Small intestine (tissue), 7 donors: ENCODE measurements around the gene EPHA5. TPM values are rescaled to one million over a fixed set of nuclear protein-coding genes. Genes with fewer than 3 reads are reported as not detected.

Source experiments
- DNase-seq, 2 donors: peaks; one replicate each; pipeline versions ENCODE4 v3.0.0 to v3.0.0-alpha.2; 2013
- FAIRE-seq: peaks from 2 replicates; lab custom pipeline; 2012; peaks lifted over from hg19 to GRCh38; lab: Jason Lieb, UNC
- H3K27ac ChIP-seq, 3 donors: one replicate each; pipeline ENCODE4 v1.5.1; 2013; ENCODE audit warnings: low read length in 2 of 3, mild to moderate bottlenecking in 2 of 3, control low read depth in 1 of 3, inconsistent platforms in 1 of 3, low read depth in 1 of 3, moderate library complexity in 1 of 3
- H3K27me3 ChIP-seq, 3 donors: one replicate each; pipeline ENCODE4 v1.6.1; 2013; ENCODE audit warnings: low read length in 3 of 3, inconsistent platforms in 1 of 3; ENCODE audit not compliant: control insufficient read depth in 3 of 3, insufficient read depth in 3 of 3
- H3K36me3 ChIP-seq, 3 donors: one replicate each; pipeline ENCODE4 v1.6.1; 2013; ENCODE audit warnings: low read length in 3 of 3, inconsistent platforms in 1 of 3, low read depth in 1 of 3, mild to moderate bottlenecking in 1 of 3, moderate library complexity in 1 of 3; ENCODE audit not compliant: control insufficient read depth in 3 of 3, insufficient read depth in 2 of 3
- H3K4me1 ChIP-seq, 3 donors: one replicate each; pipeline ENCODE4 v1.6.1; 2013; ENCODE audit warnings: low read length in 2 of 3, inconsistent platforms in 1 of 3, low read depth in 1 of 3, mild to moderate bottlenecking in 1 of 3, moderate library complexity in 1 of 3; ENCODE audit not compliant: control insufficient read depth in 3 of 3, insufficient read depth in 2 of 3
- H3K4me3 ChIP-seq, 3 donors: one replicate each; pipeline ENCODE4 v1.5.1; 2013; ENCODE audit warnings: low read length in 3 of 3, control low read depth in 1 of 3, inconsistent platforms in 1 of 3, low read depth in 1 of 3, mild to moderate bottlenecking in 1 of 3, moderate library complexity in 1 of 3
- H3K9me3 ChIP-seq, 2 donors: one replicate each; pipeline ENCODE4 v1.6.1; 2013; ENCODE audit warnings: low read depth in 1 of 2, low read length in 1 of 2; ENCODE audit not compliant: control insufficient read depth in 2 of 2, insufficient read depth in 1 of 2
- WGBS, 3 donors: extraction: QIAGEN DNeasy Blood & Tissue Kit; methylation state at CpG; one replicate each; pipeline ENCODE4 v1.1.7; 2013; 5-methylcytosine and 5-hydroxymethylcytosine counted together
- polyA plus RNA-seq, 4 donors: library from polyadenylated mRNA; stranded (reverse) in 3 of 4; unstranded in 1 of 4; fragments of 200-250 nt in 3 of 4; fragments of 120-200 nt in 1 of 4; gene quantifications; one replicate each; pipeline versions ENCODE4 v1.2.1 to v1.2.3, GENCODE V29; 2013
- donor health status: healthy with polysubstance abuse.
- donor health status: control.
- donor health status: control.
- donor health status: Bipolar disorder and iron deficiency.
- donor health status: healthy.

The EPHA5 gene
- polyA plus RNA-seq, 4 donors, result 0.03 to 0.07 TPM; not detected in 2

DNA sequence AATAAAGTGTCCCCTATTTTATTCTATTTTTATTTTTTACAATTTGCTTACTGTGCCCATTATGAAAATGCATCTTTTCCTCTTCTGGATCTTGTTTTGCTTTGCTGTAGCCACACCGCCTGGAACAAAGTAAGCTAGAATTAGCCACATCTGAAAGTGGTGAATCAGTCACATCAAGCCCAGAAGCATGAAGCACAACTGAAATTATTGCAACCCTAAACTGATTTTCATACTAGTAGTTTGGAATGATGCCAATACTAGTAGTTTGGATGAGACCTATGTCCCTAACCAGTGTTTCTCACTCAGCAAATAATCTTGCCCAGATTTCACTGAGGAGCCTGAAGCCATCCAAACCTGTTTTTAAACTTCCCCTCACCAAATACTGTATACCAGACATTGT, 303.0 kb downstream of the EPHA5 start:
- no peak overlapping the region for H3K4me3 ChIP-seq
- 84 to 90% (median 90%) methylated on average over 1 of the region's 1 CpG for WGBS, 3 donors
- no peaks in the 10 kb centered on the region for H3K36me3 ChIP-seq
- no peak overlapping the region for H3K27ac ChIP-seq
- DNase-seq (no peak), FAIRE-seq (no peak)
- no peaks in the 10 kb centered on the region for H3K4me1 ChIP-seq
- H3K9me3 ChIP-seq, result no peaks in the 10 kb centered on the region
- no peaks in the 10 kb centered on the region for H3K27me3 ChIP-seq

DNA sequence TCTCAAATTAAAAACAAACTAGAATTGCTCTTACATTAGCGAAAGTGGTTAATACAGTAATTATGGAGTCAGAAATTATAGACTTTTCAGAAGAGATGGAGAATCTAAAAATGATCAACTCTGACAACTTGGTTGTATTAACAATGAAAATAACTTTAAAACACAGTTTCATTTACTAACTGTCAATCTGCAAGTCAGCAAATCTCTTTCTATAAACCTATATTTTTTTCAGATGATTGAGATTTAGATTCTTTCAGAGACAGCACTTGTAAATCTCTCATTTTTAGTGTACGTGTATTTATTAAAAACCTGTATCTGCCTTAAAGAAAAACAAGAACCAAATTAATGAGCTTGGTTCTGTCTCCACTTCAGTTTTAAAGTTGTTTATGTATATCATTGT, 311.4 kb downstream of the EPHA5 start:
- no peak overlapping the region for H3K4me3 ChIP-seq
- H3K27ac ChIP-seq, result no peak overlapping the region
- 84 to 89% (median 87%) methylated on average over 2 of the region's 2 CpGs for WGBS, 3 donors
- no peaks in the 10 kb centered on the region for H3K27me3 ChIP-seq
- H3K36me3 ChIP-seq, result no peaks in the 10 kb centered on the region
- FAIRE-seq (no peak), DNase-seq (no peak)
- H3K9me3 ChIP-seq, result no peaks in the 10 kb centered on the region
- no peaks in the 10 kb centered on the region for H3K4me1 ChIP-seq

DNA sequence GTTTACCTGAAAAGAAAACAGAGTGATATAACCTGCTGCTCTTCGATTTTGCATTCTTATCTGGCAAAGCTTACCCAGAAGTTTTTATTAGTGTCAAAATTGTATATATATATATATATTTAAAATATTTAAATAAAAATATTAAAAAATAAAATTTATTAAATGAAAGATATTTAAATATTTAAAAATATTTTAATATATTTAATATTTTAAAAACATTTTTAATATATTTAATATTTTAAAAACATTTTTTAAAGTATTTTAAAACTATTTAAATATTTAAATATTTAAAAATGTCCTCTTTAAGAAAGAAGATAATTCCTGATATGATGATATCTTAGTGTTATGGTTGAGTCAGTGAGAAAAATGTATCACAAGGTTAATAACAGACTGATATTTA, 317.2 kb downstream of the EPHA5 start:
- Histone ChIP-seq H3K4me3 (no peak overlapping the region), H3K36me3 (no peaks in the 10 kb centered on the region), H3K9me3 (no peaks in the 10 kb centered on the region), H3K4me1 (no peaks in the 10 kb centered on the region), H3K27ac (no peak overlapping the region), H3K27me3 (no peaks in the 10 kb centered on the region)
- DNase-seq (no peak), FAIRE-seq (peak; percentile 93)
- 63 to 72% (median 67%) methylated on average over 1 of the region's 1 CpG for WGBS, 3 donors

DNA sequence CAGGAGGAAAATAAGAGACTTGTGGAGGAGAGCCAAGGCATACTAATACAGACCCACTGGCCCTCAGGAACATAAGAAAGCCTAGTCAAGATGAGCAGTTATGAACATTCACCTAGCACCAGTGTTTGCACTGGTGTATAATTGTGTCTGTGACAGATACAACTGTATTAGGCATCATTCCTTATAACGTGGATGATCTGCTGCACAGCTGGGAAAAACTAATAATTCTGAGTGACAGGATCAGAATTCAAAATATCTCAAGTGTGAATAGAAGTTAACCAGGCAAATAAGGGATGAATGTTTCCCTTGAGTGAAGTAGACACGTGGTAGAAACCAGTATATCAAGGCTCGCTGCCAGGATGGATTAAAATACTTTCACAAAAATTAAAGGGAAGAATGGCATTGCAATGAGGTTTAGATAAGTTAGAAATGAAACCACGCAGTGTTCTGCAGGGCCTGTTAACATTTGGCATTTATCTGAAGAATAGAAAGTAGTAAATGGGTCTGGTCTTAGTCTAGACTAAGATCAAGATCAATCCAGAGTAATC, 325.9 kb downstream of the EPHA5 start:
- 66 to 74% (median 69%) methylated on average over 4 of the region's 4 CpGs for WGBS, 3 donors
- H3K27me3 ChIP-seq, result no peaks in the 10 kb centered on the region
- no peaks in the 10 kb centered on the region for H3K36me3 ChIP-seq
- H3K4me1 ChIP-seq, result no peaks in the 10 kb centered on the region
- FAIRE-seq (no peak), DNase-seq (no peak)
- no peak overlapping the region for H3K4me3 ChIP-seq
- no peak overlapping the region for H3K27ac ChIP-seq
- H3K9me3 ChIP-seq, result no peaks in the 10 kb centered on the region

DNA sequence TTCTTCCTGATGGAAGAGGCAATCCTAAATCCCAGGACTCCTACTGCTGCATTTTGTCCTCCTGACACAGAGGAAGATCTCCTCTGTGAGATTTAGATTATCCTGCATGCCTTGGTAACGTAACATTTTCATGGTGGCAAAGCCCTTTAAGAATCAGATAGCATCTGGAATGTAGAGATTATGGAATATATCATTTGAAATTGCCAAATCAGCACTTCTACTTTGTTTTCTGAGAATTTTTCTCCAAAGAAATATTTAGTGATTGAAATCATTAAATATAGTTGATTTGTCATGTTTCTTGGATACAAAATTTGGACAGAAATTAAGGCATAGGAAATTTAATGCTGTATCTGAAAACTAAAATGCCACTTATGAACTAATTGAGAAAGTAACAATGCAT, 326.9 kb downstream of the EPHA5 start:
- no peaks in the 10 kb centered on the region for H3K36me3 ChIP-seq
- no peaks in the 10 kb centered on the region for H3K27me3 ChIP-seq
- DNase-seq (no peak), FAIRE-seq (no peak)
- WGBS, 3 donors, result 38 to 53% (median 39%) methylated on average over 1 of the region's 1 CpG
- H3K9me3 ChIP-seq, result no peaks in the 10 kb centered on the region
- no peaks in the 10 kb centered on the region for H3K4me1 ChIP-seq
- no peak overlapping the region for H3K4me3 ChIP-seq
- no peak overlapping the region for H3K27ac ChIP-seq

DNA sequence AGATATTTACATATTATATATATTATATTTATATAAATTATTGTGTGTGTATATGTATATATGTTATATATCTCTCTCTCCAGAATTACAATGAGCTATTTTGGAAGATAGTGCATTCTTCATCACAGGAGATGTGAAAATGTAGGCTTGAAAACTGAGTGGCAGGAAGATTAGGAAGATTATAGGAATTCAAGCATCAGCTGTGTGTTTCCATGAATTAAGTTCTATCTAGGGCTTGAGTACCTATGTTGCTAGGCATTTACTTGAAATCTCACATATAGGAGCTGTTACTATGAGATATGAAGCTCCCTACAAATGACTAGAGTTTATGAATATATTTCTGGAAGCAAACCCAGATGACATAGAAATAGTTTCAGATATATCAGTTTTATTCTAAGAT, 328.7 kb downstream of the EPHA5 start:
- Histone ChIP-seq H3K27me3 (no peaks in the 10 kb centered on the region), H3K4me3 (no peak overlapping the region), H3K9me3 (no peaks in the 10 kb centered on the region), H3K36me3 (no peaks in the 10 kb centered on the region), H3K4me1 (no peaks in the 10 kb centered on the region), H3K27ac (no peak overlapping the region)
- FAIRE-seq, result no peak
- DNase-seq, result no peak

DNA sequence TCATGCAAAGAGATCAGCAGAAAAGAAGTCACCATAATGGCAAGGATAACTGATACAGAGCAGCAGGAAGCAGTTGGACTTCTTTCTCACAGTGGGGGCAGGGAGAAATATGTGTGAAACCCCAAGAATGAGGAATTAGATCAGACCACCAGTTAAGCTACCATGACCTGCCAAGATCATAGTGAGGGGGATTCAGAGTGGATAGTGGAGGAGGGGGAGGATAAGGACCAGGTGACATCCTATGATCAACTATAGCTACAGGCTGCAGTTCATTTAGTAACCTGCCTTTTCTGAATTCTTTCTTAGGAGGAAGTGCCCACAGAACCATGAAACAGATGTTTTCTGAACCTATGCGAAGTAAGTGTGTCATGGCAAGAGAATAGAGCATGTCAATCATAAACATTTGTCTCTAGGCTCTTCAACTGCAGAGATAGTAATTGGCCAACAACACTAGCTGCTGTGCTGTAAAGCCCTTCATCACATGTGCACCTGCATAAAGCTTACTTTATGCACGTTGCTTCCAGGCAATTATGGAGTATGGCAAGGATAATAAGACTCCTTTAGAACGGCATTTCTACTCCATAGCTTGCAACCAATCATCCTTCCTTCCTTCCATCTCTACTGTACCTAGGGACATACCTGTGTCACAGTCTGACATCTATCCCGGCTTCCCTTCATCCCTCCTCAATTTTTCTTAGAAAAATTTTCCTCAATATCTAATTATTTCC, 329.7 kb downstream of the EPHA5 start:
- H3K9me3 ChIP-seq, result no peaks in the 10 kb centered on the region
- H3K27me3 ChIP-seq, result no peaks in the 10 kb centered on the region
- no peaks in the 10 kb centered on the region for H3K36me3 ChIP-seq
- DNase-seq, result no peak
- no peaks in the 10 kb centered on the region for H3K4me1 ChIP-seq
- H3K27ac ChIP-seq, result no peak overlapping the region
- WGBS, 3 donors, result 61 to 73% (median 68%) methylated on average over 4 of the region's 4 CpGs
- H3K4me3 ChIP-seq, result no peak overlapping the region
- FAIRE-seq, result no peak

DNA sequence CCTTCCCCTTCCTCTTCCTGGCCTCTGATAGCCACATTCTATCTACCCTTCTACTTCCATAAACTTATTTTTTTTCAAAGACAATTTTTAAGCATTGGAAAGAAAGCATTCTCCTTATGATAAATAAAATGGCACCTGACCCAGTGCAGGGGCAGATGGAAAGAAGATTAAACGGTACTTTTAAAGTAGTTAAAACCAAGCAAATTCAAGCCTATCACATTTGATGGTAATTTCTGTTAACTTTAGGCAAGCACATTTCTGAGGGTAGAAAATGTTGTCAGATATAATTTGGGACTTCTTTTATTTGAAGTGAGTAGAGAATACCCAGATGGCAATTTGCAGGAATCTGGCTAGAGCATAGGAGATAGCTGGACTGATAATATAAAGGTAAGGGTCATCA, 332.9 kb downstream of the EPHA5 start:
- no peaks in the 10 kb centered on the region for H3K4me1 ChIP-seq
- no peaks in the 10 kb centered on the region for H3K36me3 ChIP-seq
- H3K4me3 ChIP-seq, result no peak overlapping the region
- DNase-seq (no peak), FAIRE-seq (no peak)
- no peaks in the 10 kb centered on the region for H3K9me3 ChIP-seq
- no peaks in the 10 kb centered on the region for H3K27me3 ChIP-seq
- 74 to 85% (median 83%) methylated on average over 1 of the region's 1 CpG for WGBS, 3 donors
- no peak overlapping the region for H3K27ac ChIP-seq

DNA sequence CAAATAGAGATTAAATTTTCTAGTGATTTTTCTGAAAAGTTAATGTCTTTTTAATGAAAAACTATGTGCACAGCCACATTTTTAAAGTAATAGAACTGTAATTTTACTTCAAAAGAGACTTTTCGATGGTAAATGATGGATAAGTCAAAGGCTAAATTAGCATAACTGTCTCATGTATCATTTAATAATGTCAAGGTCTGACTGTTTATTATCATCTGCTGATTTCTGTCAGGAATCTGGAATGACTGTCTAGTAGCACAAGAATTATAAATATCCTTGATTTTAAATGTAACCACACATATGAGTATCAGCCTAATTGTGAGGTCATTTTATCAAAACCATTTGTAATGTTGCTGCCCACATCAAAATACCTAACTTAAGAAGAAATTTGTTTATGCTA, 333.8 kb downstream of the EPHA5 start:
- no peak overlapping the region for H3K4me3 ChIP-seq
- H3K27me3 ChIP-seq, result no peaks in the 10 kb centered on the region
- H3K4me1 ChIP-seq, result no peaks in the 10 kb centered on the region
- H3K36me3 ChIP-seq, result no peaks in the 10 kb centered on the region
- DNase-seq (no peak), FAIRE-seq (no peak)
- 84 to 89% (median 86%) methylated on average over 1 of the region's 1 CpG for WGBS, 3 donors
- no peaks in the 10 kb centered on the region for H3K9me3 ChIP-seq
- no peak overlapping the region for H3K27ac ChIP-seq
